CD4-positive, alpha-beta T cell treated with Interleukin-2 at 100 ng/mL for 4 hours (primary cell): ENCODE data around the gene GPN2.
"Not testable (repeated sequence)": the region's sequence is repeated elsewhere in the genome, so short reads cannot be mapped to it uniquely, and the experiment has no call there.

Source experiments
- DNase-seq: peaks from one replicate; pipeline ENCODE4 v3.0.0-alpha.2; 2020; ENCODE audit warnings: low spot score

Gene GPN2

GRCh38 chr1:26857473-26858060 lies 32.5 kb downstream of the GPN2 start:
- DNase-seq, result no peak

DNA sequence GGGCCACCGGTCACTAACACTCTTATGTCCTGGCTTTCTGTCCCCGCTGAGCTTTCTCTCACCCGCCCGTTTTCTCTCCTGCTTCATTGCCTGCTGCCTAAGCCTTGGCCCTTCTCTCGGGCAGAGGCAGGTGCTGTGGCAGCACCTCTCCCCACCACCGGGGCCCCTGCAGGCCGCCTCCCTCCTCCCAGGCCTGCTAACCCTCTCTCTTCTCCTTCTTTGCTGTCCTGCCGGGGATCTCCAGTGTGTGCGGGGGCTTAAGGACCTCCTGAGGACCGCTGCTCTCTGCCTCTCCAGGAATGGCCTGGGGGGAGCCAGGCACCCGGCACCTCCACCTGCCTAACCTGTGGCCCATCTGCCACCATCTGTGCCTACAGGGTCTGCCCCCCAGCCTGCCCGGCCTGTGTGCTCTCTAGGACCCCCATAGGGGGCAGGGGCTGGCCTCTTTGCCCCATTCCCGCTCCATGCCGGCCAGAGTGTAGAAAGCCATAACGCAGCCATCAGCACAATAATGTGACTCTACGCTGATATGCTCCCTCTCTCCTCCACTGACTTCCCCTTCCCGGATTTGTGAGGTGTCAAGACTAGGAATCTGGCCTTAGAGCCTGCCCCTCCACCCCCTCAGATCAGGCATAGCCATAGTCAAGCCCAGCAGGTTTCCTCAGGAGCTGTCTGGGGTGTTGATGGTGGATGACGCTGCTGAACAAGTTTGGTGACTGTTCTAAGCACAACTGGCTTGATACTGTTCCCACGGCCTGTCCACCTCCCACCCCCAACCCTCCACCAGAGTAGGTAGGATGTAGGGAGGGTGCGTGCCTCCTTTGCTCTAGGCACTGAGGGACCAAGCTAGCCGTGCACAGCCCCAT lies 33.2 kb downstream of the GPN2 start:
- no peak for DNase-seq

DNA sequence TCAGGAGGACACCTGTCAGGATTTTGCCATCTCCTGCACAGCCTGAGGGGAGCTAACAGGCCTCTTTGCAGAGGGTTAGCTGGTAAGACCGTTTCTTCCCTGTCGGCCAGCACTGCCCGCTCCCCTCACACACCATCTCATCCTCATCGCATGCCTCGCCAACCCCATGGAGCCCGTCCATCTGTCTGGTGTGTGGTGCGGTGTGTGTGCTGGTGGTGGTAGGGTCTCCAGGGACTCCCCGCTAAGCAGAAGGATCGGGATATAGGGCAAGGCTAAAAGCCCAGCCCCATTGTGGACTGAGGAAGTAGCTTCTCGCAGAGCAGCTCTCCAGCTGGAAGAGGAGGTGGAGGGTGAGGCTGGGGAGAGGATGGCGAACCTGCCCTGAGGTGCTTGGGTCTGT lies 33.9 kb downstream of the GPN2 start:
- no peak for DNase-seq

- no peak for DNase-seq
These were observed 34.4 kb downstream of the GPN2 start for GRCh38 chr1:26855636-26856035.

GRCh38 chr1:26854906-26855305 lies 35.2 kb downstream of the GPN2 start:
- DNase-seq, result no peak

- no peak for DNase-seq
These were observed 36.5 kb downstream of the GPN2 start for GRCh38 chr1:26853600-26853999.

GRCh38 chr1:26853156-26853555 lies 36.9 kb downstream of the GPN2 start:
- DNase-seq, result peak; percentile 81

DNA sequence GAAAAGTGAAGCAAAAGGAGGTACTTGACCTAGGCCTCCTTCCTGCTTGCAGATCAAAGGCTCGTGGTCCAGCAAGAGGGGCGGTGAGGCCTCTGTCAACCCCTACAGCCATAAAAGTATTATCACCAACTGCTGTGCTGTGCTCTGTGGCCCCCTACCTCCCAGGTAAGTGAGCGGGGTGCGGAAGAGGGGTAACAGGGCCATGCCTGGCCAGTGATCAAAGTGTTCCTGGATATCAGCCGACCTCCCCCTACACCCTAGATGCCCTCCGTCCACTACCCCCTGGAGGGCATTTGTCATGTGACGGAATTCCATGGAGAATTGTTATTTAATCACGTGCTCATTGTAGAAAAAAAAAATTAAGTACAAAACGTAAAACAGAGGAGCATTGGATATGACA lies 37.4 kb downstream of the GPN2 start:
- no peak for DNase-seq

GRCh38 chr1:26851106-26851684 lies 38.9 kb downstream of the GPN2 start:
- no peak for DNase-seq

DNA sequence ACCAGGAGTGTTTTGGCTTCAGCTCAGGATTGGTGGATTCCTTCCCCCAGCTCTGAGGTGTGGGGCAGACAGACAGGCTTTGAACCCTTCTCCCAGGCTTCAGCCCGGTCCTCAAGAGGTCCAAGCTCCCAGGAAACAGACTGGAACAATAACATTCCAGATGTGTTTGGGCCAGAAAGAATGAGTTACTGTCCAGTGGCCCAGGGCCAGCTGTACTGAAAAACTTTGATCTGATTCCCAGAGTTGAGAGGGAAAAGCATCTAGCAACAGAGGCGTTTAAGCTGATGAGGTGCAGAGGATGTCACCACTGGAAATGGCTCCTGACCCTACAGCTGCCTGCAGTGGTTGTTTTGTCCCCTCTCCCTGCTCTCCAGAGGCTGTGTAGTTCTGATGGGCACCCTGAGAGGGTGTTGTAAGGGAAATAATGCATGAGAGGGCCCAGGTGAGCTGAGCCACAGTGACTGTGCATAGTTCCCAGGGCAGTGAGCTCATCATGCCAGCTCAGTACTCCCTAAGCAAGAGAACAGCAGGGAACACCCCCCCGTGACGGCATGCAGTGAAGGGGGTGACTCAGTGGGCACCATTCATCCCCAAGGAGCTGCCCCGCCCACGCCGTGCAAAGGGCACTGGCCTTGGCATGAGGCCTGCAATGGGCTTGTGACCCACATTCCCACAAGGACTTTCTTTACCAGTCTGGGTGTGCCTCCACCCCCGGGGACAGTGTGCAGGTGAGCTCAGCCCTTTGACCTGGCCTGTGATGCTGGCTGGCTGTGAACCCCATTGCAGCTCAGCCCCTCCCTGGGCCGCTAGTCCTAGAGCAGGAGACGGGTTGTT lies 40.9 kb downstream of the GPN2 start:
- DNase-seq, result no peak

- no peak for DNase-seq
These were observed 41.6 kb downstream of the GPN2 start for GRCh38 chr1:26848499-26848898.

GRCh38 chr1:26847826-26848225 lies 42.3 kb downstream of the GPN2 start:
- not testable (repeated sequence) for DNase-seq

DNA sequence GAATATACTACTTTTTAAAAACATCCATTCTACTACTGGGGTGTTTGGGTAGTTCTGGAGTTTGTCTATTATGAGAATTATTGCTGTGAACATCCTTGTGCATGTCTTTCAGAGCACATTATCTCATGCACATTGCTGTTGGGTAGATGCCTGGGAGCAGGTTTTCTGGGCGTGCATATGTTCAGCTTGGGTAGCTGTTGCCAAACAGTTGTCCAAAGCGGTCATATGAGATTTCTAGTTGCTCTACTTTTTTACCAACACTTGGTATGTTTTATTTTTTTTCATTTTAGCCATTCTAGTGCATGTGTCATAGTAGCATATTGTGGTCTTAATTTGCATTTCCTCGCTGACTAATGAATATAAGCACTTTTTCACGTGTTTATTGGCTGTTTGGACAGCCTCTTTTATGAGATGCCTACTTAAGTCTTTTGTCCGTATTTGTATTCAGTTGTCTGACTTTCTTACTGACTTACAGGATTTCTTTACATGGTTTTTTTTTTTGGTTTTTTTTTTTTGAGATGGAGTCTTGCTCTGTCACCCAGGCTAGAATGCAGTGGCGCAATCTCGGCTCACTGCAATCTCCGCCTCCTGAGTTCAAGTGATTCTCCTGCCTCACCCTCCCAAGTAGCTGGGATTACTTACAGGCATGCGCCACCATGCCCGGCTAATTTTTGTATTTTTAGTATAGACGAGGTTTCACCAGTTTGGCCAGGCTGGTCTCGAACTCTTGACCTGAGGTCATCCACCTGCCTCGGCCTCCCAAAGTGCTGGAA lies 45.5 kb downstream of the GPN2 start:
- DNase-seq, result no peak

- DNase-seq, result no peak
These were observed 50.3 kb downstream of the GPN2 start for GRCh38 chr1:26839779-26840178.

DNA sequence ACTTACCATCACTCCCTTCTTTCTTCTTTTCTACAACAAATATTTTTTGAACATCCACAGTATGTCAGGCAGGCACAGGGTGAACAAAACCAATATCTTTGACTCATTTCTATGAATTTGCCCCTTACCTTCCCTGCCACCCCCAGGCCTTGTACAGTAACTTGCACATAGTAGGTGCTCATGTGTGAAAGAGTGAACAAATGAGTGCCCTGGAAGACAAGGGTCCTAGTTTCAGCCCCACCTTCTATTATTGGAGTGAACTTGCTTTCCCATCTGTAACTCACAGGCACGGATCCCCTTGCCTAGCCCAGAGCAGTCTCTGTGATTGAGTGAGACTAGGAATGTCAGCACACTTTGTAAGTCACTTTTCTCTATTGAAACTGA lies 50.8 kb downstream of the GPN2 start:
- no peak for DNase-seq

DNA sequence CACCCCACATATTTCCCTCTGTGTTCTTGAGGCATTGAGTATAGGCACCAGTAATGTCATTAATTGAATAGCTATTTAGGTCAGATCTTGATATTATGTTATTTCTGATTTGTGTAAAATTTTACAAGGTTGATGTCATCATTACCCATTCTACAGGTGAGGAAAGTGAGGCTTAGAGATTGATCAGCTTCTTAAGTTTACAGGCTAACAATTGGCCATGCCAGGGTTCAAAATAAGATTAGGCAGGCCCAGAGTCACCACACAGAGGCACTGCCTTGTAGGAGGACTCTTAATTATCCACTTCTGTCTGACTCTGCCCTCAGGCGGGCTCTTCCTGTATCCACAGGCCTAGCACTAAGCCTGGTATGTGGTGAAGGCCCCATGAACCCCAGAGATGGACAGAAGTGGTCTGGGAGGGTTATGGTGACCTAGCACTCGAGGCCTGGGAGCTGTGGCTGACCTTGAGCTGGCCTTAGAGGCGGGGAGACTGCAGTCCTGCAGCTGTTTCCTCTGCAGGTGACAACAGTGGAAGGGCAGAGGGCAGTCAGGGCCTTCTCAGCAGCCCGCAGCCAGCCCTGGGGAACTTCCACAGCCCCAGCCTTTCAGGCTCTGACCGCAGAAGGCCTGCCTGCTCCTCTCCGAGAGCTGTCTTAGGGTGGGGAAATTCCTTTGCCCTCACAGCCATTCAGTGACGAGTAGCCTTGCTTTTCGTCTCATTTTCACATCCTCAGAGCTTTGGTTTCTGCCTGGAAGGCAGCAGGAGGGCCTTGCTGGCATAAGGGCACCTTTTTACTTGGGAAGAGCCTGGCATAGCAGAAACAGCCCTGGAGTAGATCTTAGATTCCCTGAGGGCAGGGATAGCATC lies 51.4 kb downstream of the GPN2 start:
- peak; percentile 68 for DNase-seq

DNA sequence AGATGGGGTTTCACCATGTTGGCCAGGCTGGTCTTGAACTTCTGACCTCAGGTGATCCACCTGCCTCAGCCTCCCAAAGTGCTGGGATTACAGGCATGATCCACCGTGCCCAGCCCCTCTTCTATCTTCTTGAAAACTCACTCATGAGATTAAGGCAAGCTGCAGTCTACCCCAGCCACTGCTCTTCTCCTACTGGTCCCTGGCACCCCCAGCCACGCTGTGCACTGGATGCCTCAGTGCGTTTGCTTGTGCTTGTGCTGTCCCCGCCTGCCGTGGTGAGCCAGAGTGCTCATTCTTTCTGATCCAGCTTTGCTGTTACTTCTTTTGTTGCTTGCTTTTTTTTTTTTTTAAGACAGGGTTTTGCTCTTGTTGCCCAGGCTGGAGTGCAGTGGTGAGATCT lies 52.4 kb downstream of the GPN2 start:
- DNase-seq, result not testable (repeated sequence)

GRCh38 chr1:26833432-26834405 lies 56.4 kb downstream of the GPN2 start:
- DNase-seq, result peak; percentile 93

DNA sequence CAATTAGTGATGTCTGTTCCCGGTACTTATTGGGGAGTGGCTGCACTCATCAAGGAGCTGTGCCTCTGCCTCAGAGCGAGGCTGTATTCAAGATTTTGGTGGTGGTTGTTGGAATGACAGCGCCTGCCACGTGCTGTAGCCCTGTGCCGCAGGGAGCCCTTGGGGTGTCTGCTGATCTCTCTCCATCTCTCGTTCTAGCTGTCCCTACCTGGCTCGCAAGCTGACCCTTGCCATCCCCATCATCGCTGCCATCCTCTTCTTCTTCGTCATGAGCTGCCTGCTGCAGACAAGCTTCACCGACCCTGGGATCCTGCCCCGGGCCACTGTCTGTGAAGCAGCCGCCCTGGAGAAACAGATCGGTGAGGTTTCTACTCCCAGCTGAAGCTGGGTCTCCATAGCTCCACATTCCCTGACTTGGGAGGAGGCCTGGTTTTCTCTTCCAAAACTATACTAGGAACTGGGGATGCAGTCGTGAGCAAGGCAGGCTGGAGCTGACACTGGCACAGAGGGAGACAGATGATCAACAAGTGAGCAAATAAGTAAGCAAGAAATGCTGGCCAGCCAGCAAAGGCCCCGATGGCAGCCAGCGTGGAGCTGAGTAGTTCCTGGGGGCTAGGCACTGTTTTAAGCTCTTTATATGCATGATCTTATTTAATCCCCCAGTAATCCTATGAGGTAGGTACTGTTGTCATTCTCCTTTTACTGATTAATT lies 57.7 kb downstream of the GPN2 start:
- DNase-seq, result no peak
